HG02973 (cell line): ENCODE measurements around the gene SLC9A8.
"Not testable (repeated sequence)": the region's sequence is repeated elsewhere in the genome, so short reads cannot be mapped to it uniquely, and the experiment has no call there.

Experiments
- ATAC-seq: cut with Tn5 transposase; IDR thresholded peaks from one replicate; pipeline ENCODE4 v1.9.1; 2021; ENCODE audit warnings: moderate library complexity; ENCODE audit not compliant: unreplicated experiment

The SLC9A8 gene

GRCh38 chr20:49846206-49846807 is 33.7 kb downstream of the SLC9A8 start:
- no peak for ATAC-seq

DNA sequence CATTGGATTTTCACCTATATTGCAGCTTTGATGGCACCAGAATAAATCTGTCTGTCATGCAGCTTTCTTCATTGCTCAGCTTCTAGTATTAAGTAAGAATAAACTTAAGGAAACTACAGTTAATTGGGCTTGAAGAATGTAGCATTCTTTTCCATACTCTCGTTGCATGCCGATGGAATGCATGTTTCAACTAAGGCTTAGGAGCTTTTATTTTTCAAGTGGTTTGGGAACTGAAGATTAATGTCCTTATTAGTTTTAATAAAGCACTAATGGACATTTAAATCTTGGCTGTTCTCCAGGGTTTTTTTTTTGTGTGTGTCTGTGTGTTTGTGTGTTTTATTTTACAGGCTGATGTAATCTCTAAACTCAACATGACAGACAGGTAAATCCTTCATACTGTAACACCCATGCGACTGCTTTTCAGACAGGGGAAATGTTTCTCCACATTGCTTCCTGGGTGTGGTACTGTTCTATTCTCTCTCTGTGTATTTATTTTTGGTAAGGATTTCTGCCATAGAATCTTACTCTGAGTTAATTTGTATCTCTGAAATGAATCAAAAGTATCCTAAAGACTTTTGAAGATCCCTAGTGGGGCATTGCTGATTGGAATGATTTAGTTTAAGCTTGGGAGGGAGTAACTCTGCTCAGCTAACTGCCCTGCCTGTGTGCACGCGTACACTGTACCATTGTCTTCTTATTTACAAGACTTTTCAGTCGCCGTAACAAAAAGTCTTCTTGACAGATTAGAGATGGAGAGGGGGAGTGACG is 38.0 kb downstream of the SLC9A8 start:
- no peak for ATAC-seq

DNA sequence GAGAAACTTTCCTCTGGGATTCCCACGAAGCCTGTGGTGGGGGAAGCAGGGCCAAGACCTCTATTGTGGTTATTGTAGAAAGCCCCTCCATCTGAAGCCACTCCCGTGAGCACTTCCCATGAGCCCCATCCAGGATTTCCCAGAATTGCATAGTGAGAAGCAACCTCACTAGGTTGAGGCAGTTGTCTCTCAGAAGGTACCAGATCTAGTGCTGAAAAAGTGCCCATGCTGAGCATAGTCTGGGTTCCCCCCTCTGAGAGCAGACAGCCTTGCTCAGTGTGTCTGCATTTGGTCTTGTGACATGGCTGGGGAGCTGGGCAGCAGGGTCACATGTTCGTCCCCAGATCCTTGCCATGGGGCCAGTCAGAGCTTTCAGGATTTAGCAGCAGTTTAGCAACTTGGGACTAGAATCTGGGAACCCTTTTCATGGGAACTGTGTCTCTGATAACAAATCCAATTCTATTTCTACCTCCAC is 38.6 kb downstream of the SLC9A8 start:
- no peak for ATAC-seq

DNA sequence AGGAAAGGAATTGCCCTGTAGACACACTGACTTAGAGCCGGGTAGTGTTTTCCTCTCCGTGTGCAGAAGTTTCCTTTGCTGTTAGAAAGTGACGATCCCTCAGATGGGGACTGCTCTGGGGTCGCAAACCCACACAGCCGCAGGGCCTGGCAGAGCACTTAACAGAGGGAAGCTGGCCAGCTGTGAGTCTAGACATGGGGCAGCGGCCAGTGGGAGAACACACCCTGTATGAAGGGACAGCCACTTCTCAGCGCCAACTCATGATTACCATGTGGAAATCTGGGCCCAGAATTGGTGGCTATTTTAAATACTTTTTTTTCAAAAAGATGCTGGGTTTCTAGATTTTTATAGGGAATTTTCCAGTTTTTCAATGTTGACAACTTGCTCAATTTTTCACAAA is 39.4 kb downstream of the SLC9A8 start:
- ATAC-seq, result no peak

- no peak for ATAC-seq
Measured at GRCh38 chr20:49852522-49853080, 40.0 kb downstream of the SLC9A8 start.

DNA sequence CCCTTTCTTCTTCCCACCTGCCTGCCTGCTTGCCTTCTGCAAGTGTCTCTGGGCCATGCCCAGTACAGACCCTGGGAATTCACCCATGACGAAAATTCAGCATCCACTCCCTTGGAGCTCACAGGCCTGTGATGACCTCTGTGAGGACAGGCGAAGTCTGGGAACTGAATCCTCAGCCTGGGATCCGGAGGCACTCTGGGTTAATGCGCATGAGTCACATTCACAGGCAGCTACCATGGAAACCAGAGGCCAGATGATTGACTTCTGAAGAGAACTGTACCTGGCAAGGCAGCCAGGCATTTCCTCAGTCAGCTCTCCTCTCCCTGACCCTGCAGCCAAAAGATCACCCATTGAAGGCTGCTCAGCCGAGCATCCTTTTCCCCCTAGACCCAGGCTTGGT is 41.0 kb downstream of the SLC9A8 start:
- no peak for ATAC-seq

GRCh38 chr20:49854190-49854875 is 41.7 kb downstream of the SLC9A8 start:
- no peak for ATAC-seq

DNA sequence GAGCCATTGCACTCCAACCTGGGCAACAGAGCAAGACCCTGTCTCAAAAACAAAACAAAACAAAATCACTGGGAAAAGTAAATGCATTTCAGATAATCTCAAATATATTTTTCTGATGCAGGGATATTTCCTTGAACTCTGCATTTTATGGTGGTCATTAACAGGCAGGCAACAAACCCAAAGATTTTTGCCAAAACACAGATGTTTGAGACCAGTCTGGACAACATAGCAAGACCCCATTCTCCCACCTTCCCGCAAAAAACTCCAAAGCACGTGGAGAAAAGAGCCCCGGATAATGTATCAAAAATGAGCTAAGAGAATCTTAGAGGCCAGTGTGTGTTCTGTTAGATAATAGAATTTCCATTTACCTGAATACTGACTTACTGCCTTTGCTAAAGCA is 44.3 kb downstream of the SLC9A8 start:
- ATAC-seq, result no peak

GRCh38 chr20:49858076-49858585 is 45.5 kb downstream of the SLC9A8 start:
- no peak for ATAC-seq

- no peak for ATAC-seq
Measured at GRCh38 chr20:49859011-49859410, 46.4 kb downstream of the SLC9A8 start.

- ATAC-seq, result no peak
Measured at GRCh38 chr20:49859807-49860206, 47.2 kb downstream of the SLC9A8 start.

GRCh38 chr20:49861232-49861631 is 48.6 kb downstream of the SLC9A8 start:
- ATAC-seq, result not testable (repeated sequence)

DNA sequence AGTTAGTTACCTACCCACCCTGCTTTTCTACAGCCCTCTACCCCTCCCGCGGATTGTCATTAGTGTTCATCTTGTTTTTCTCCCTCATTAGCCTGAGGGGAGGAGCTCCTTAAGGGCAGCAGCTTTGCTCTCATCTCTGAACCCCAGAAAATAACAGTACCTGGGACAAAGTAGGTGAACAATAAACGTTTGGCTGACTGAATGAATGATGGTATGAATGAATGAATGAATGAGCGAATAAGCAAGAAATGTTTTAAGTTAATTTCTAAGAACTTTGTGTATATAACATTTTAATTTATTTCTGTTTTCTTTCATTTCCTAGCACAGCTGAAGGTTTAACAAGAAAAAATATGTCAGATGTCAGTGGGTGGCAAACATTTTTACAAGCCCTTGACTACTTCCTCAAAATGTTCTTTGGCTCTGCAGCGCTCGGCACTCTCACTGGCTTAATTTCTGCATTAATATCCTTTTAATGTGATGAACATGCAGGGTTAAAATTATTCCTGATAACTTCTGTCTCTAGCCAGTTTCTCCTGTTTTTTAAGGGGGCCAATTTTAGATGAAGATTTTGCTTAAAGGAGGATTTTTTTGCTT is 50.1 kb downstream of the SLC9A8 start:
- ATAC-seq, result no peak

DNA sequence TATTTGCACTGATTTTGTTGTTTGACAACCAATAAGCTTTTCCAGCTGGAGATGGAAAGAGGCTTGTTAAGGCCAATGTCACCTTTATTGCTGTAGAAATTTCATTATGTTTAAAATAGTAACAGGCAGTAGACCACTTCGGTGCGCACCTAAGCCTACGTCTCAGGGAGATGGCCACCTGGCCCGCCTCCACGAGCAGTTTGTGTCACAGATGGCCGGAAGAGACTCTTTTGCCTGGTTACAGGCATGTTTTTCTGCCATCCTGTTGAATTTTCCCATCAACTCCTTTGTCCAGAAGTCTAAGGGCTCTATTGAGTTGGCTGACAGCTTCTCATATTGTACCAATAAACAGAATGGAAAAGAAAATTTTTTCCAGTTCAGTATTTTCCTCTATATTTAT is 51.0 kb downstream of the SLC9A8 start:
- ATAC-seq, result no peak

DNA sequence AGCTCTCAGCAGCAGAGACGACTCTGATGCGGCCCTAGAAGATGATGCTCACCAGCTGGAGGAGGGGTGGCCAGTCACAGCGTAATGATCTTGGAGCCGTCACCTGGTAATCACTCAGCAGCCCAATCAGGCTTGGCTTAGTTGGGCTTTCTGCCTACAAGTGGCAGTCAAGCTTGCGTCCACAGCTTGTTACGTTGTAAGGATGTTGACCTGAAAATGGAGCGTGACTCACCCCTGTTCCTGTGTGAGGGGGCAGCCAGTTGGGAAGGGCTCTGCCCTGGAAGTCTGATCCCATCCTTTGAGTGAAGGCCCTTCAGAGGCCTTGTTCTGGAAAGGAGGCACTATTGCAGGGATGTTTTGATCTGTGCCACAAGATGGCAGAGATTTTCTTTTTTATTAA is 52.9 kb downstream of the SLC9A8 start:
- no peak for ATAC-seq

DNA sequence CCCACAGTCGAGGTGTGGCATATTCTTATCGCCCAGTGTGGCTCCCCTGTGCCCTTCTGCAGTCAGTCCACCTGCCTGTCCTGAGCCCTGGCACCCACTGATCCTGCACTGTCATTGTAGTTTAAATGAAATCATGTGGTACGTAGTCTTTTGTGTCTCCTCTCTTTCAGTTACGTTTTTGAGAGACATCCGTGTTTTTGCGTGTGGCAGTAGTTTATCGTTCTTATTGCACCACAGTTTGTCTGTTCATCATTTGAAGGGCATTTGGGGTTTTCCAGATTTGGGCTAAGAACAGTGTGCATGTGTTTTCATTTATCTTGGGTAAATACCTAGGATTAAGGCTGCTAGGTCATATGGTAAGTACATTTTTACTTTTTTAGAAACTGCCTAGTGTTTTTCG is 53.4 kb downstream of the SLC9A8 start:
- ATAC-seq, result no peak

- ATAC-seq, result no peak
Measured at GRCh38 chr20:49867453-49868215, 55.0 kb downstream of the SLC9A8 start.

GRCh38 chr20:49868538-49868937 is 55.9 kb downstream of the SLC9A8 start:
- ATAC-seq, result no peak

DNA sequence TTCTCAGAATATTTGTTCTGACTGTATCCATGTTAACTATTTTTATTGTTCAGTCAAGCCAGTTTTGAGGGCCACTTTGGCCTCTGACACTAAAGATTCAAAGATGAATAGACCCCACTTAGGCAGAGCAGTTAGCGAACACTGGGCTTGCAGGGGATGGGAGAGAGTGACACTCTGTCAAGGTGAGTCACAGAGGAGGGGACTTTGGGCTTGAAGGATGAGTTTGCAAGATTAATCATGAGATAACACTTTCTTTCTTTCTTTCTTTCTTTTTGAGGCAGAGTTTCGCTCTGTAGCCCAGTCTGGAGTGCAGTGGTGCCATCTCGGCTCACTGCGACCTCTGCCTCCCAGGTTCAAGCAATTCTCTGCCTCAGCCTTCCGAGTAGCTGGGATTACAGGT is 56.3 kb downstream of the SLC9A8 start:
- no peak for ATAC-seq

- ATAC-seq, result no peak
Measured at GRCh38 chr20:49870261-49870660, 57.6 kb downstream of the SLC9A8 start.
